22Rv1 (cell line): ENCODE data around the gene GPR156.

Experiments
- H3K27ac ChIP-seq: fragments of 450-650 bp; 2 replicates; pipeline ENCODE4 v1.5.1; 2017
- CTCF ChIP-seq: fragments of 450-650 bp; IDR thresholded peaks from 2 replicates; pipeline ENCODE4 v1.5.1; 2017; ENCODE audit warnings: mild to moderate bottlenecking
- ZFX ChIP-seq: fragments of 450-650 bp; IDR thresholded peaks from 2 replicates; pipeline ENCODE4 v1.6.1; 2017; ENCODE audit warnings: antibody characterized with exemption, borderline replicate concordance

Gene GPR156

GRCh38 chr3:120209425-120209824 lies 75.6 kb downstream of the GPR156 start:
- TF ChIP-seq ZFX (no peak), CTCF (no peak)
- H3K27ac ChIP-seq: no peak overlapping the region

- TF ChIP-seq ZFX: no peak
- TF ChIP-seq CTCF: no peak
- no peak overlapping the region for H3K27ac ChIP-seq
Measured at GRCh38 chr3:120204338-120204737, 80.7 kb downstream of the GPR156 start.

- no peak overlapping the region for H3K27ac ChIP-seq
- TF ChIP-seq CTCF: no peak
- TF ChIP-seq ZFX: no peak
Measured at GRCh38 chr3:120203621-120204020, 81.4 kb downstream of the GPR156 start.

GRCh38 chr3:120203016-120203415 lies 82.0 kb downstream of the GPR156 start:
- TF ChIP-seq ZFX (no peak), CTCF (no peak)
- H3K27ac ChIP-seq: no peak overlapping the region

- no peak for TF ChIP-seq CTCF
- TF ChIP-seq ZFX: no peak
Measured at GRCh38 chr3:120202363-120202762, 82.7 kb downstream of the GPR156 start.

GRCh38 chr3:120200493-120201235 lies 84.4 kb downstream of the GPR156 start:
- TF ChIP-seq ZFX (no peak), CTCF (no peak)
- no peak overlapping the region for H3K27ac ChIP-seq

More at GRCh38 chr3:120202363-120202762, 82.7 kb downstream of the GPR156 start:
- H3K27ac ChIP-seq: no peak overlapping the region

- TF ChIP-seq CTCF: peak; percentile 47
- TF ChIP-seq ZFX: no peak
- H3K27ac ChIP-seq: no peak overlapping the region
Measured at GRCh38 chr3:120198305-120198878, 86.6 kb downstream of the GPR156 start.
